D341Med (cell line): Measurements from ENCODE around the gene ARHGEF3.
"Not testable (repeated sequence)": the region's sequence is repeated elsewhere in the genome, so short reads cannot be mapped to it uniquely, and the experiment has no call there.

Experiments
- DNase-seq: peaks from one replicate; pipeline ENCODE4 v3.0.0; 2012; ENCODE audit warnings: low spot score

Gene ARHGEF3

DNA sequence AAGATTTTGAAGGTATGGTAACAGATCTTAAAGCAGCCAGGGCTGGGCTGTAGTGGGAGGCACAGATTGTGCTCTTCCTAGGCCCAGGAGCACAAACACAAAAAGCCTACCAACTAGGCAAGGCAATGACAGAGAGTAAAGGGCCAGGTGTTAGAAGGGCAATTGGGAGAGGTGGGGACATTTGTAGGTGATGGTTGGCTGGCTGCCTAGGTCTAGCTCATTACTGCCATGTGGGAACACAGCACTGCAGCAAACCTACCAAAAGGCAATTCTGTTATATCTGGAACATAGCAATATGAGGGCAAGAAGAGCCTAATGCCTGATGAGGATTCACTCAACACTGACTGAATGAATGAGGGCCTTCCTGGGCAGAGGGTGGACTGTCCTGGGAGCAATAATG lies 30.4 kb downstream of the ARHGEF3 start:
- no peak for DNase-seq

GRCh38 chr3:56769116-56769707 lies 32.5 kb downstream of the ARHGEF3 start:
- DNase-seq, result no peak

DNA sequence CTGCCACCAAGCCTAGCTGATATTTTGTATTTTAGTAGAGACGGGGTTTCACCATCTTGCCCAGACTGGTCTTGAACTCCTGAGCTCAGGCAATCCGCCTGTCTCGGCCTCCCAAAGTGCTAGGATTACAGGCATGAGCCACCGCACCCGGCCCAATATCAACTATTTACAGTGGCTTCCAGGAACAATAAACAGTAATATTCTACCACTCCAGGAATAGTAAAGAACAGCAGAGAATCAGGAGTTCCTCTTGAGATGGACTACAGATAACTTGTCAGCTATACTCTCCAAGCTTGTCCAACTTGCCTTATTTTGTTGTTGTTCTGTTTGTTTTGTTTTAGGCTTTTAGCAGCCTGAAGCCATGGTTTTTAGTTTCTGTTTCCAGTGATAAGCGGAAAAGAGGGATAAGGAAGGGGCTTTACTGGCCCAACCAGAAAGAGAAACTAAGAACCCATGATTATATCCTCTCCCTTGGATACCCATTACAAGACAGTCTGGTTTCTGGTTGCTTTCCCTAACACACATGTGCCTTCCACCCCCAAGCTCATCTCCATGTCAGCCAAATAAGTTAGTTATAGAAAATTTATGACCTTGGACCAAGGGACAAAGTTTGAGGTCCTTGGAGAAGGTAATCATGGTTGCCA lies 36.7 kb downstream of the ARHGEF3 start:
- DNase-seq, result no peak

- DNase-seq, result no peak
Measured at GRCh38 chr3:56764184-56764583, 37.6 kb downstream of the ARHGEF3 start.

GRCh38 chr3:56763233-56763632 lies 38.5 kb downstream of the ARHGEF3 start:
- DNase-seq, result no peak

DNA sequence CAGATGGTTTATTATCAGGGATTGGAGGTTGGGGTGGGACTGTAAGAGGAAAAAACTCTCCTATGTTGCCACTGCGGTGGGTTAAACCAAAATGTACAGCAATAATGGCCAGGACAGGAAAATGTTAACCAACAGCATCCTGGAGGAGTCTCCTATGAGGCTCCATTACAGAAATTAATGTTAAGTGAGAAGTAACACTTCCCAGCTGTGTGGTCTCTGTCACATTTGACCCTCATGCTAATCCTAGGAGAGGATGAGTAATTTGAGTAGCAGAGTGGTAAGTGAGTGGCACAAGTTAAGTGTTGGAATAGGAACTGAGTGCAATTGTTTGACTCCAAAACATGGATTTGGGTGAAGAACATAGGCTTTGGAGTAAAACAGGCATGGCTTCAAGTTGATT lies 39.0 kb downstream of the ARHGEF3 start:
- no peak for DNase-seq

- DNase-seq, result no peak
Measured at GRCh38 chr3:56761887-56762651, 39.7 kb downstream of the ARHGEF3 start.

DNA sequence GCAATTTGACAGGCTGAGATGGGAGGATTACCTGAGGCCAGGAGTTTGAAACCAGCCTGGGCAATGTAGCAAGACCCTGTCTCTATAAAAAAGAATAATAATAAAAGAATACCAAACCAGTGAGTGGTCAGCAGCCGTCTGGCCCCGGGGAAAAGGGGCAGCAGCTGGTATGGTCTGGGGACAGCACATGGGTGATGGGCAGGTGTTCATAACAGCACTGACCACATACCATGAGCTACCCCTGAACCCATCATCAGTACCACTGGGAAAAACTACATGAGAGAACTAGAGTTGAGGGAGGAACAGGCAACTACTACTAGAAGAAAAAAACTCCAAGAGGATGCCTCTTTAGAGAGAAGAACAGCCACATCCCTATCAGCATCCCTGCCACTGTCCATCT lies 40.7 kb downstream of the ARHGEF3 start:
- no peak for DNase-seq

DNA sequence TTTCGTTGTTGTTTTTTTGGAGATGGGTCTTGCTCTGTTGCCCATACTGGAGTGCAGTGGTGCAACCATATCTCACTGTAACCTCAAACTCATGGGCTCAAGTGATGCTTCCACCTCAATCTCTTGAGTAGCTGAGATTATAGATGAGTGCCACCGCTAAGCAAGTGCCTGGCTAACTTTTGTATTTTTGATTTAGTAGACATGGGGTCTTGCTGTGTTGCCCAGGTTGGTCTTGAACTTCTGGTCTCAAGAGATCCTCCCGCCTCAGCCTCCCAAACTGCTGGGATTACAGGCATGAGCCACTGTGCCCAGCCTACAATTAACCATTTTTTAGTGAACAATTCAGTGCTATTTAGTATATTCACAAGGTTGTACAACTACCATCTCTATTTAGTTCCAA lies 42.2 kb downstream of the ARHGEF3 start:
- DNase-seq, result no peak

DNA sequence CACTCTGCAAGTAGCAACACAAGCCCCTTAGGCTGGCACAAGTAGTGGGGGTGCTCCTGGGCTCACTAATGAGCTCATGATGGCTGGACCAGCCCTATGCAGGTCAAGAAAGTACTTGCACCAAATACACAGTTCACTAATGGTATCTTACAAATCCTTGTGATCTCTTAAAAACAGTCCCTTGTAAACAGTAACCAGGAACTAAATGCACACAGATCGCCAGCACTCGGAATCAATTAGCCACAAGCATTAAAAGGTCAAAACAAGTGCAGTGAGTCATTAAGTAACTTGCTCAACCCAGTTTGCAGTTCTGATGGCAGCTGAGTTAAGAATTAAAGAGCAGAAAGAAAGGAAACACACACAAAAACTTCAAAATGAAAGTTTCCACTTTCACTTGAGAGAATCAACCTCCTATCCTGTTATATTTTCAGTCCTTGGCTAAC lies 43.2 kb downstream of the ARHGEF3 start:
- no peak for DNase-seq

DNA sequence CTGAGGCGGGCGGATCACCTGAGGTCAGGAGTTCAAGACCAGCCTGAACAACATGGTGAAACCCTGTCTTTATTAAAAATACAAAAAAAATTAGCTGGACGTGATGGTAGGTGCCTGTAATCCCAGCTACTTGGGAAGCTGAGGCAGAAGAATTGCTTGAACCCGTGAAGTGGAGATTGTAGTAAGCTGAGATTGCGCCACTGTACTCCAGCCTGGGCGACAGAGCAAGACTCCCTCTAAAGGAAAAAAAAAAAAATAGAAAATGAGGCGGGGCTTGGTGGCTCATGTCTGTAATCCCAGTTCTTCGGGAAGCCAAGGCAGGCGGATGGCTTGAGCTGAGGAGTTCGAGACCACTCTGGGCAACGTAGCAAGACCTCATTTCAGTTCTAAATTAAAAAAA lies 43.7 kb downstream of the ARHGEF3 start:
- not testable (repeated sequence) for DNase-seq

GRCh38 chr3:56754741-56755417 lies 46.9 kb downstream of the ARHGEF3 start:
- DNase-seq, result no peak

DNA sequence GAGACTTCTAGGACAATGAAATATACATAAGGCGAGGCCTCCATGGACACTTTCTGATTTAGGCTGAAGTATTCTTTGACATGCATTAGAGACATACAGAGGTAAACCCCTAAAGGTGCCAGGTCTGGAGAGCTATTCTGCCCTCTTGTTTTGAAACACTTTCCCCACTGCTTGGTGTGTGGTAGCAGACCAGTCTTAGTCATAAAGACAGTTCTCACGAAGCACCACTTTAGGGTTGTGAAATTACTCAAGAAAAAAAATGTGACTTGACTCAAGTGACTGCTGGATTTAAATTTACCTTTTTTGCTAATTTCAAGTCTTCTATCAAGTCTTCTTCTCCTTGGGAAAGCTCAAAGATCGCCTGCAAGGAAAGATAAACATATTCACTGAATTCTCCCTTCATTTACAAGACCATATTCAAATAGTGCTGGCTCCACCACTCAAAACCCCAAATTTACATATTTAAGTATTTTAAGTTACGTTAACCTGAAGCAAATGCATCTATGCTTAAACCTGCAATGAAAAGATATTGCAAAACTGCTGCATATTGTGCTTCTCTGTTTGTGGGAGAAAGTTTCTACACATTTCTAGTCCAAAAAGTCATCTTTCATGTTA lies 48.4 kb downstream of the ARHGEF3 start:
- no peak for DNase-seq

DNA sequence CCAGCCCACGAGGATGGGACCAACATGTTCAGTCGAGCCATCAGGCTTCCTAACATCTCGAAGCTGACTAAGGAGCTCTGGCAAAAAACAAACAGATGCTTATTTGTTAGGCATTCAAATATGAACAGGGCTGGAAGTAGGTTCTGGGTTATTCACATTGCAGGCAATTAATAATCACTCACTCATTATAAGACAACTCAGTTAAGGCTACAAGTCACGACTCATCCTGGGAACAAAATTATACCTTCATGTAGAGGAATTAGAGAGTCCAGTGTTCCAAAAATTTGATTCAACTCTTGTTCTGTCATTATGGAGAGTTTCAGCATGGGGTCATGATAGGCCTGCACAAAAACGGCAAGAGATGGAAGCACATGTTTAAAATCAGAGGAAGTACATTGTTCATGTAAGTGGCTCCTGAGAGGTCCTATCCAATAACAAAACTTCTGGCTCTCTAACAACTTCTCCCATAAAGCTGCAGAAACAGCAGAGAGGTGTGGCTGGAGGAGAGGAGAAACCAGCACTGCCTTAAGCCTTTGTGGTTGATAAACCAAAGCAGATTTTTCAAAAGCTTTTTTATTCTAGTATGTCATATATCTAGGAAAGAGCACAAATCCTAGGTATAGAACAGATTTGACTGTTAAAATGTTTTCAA lies 50.6 kb downstream of the ARHGEF3 start:
- no peak for DNase-seq

GRCh38 chr3:56748663-56749231 lies 53.0 kb downstream of the ARHGEF3 start:
- no peak for DNase-seq

- no peak for DNase-seq
Measured at GRCh38 chr3:56747150-56747549, 54.6 kb downstream of the ARHGEF3 start.

- DNase-seq, result no peak
Measured at GRCh38 chr3:56744016-56744415, 57.7 kb downstream of the ARHGEF3 start.

DNA sequence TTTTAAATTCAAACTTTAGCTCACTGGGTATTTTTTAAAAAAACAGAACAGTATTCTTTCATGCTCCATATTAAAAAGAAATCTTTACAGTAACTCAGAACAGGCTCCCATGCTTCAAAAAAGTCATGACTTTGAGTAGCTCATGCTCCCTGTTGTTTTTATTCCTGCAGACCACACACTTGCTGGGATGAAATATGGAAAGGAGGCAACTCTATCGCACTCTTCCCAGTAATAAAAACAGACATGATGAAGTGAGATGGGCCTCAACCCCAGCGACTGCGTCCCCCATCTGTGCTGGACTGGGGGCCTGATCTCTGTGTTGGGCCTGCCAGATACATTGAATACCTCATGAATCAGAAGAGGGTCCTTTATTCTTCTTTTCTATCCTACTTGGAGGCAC lies 58.9 kb downstream of the ARHGEF3 start:
- DNase-seq, result no peak

DNA sequence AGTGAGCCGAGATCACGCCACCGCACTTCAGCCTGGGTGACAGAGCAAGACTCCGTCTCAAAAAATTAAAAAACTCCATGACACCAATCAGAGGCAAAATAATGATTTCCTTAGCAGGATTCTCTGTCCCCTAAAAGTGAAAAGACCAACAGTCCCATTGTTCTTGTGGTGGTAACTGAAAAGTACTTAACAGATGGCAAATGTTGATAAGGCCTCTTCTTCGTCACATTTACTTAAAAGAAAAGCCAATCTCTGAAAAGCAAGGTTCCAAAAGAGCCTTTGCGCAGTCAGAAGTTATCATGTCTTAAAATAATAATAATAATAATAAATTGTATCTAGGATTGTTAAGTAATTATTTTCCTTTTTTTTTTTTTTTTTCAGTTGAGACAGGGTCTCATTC lies 62.7 kb downstream of the ARHGEF3 start:
- DNase-seq, result no peak

GRCh38 chr3:56737006-56737405 lies 64.7 kb downstream of the ARHGEF3 start:
- DNase-seq, result no peak

GRCh38 chr3:56732109-56732508 lies 69.6 kb downstream of the ARHGEF3 start:
- no peak for DNase-seq

DNA sequence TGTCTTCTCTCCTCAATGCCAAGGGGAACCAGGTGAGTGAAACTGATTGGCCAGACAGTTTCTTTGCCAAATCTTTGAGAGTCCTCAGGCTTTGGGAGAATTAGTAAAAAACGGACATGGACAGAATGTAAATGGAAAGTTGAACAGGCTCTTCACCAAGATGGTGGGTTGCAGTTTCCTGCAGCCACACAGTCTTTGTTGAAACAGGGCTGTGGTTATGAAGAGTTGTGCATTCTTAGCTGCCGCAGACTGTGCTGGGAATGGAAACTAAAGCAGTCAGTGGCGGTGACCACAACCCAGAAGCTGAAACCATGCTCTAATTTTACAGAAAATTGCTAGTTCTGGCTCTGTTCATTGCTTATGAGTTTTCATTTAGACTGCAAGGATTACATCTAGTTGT lies 76.6 kb downstream of the ARHGEF3 start:
- DNase-seq, result no peak
